ENCODE results near the gene CARD9. TPM values are rescaled to one million over a fixed set of nuclear protein-coding genes. Genes with fewer than 3 reads are reported as not detected.

CARD9 gene
- total RNA-seq, 2 experiments from 2014 or later: 0.92 to 1.7 TPM

- no peak for DNase-seq (ENCODE audit: low spot score)
- intact Hi-C loops (cut with micrococcal nuclease; ENCODE audit: unreplicated experiment): no loop called here
- POLR2A ChIA-PET: no interaction called here
- Histone ChIP-seq H3K36me3 (ENCODE audit: insufficient read depth, low read length) (peaks cover 73% of the 10 kb centered on the region), H3K4me1 (ENCODE audit: insufficient read depth, low read length, poor library complexity, severe bottlenecking) (peaks cover 27% of the 10 kb centered on the region), H3K4me2 (ENCODE audit: low read length) (no peak overlapping the region), H3K9me3 (ENCODE audit: low read length) (no peaks in the 10 kb centered on the region), H3K27ac (ENCODE audit: low read depth, low read length, poor library complexity, severe bottlenecking) (no peak overlapping the region), H3K4me3 (ENCODE audit: low read depth, low read length, poor library complexity, severe bottlenecking) (no peak overlapping the region), H3K9me2 (ENCODE audit: insufficient read depth, low read length) (no peaks in the 10 kb centered on the region), H3K79me2 (ENCODE audit: insufficient read depth, low read depth, low read length) (peaks cover 23% of the 10 kb centered on the region), H4K20me1 (ENCODE audit: insufficient read depth, low read length) (peaks cover 10% of the 10 kb centered on the region; the same call in 1 of the 2 replicates), H2AFZ (ENCODE audit: low read length) (no peak overlapping the region)
- no TSS peak for BruUV-seq (replicated peaks)
- CTCF ChIA-PET (ENCODE audit: unreplicated experiment): no interaction called here
- TF ChIP-seq EZH2phosphoT487 (IDR thresholded peaks at IDR 0.05; ENCODE audit: borderline replicate concordance, low read depth, low read length) (no peak), CTCF (conservative IDR thresholded peaks at IDR 0.05; ENCODE audit: low read length) (no peak)
These were observed 30.1 kb upstream of the CARD9 start for GRCh38 chr9:136403538-136403914.

- H3K4me1 ChIP-seq (ENCODE audit: insufficient read depth, low read length, poor library complexity, severe bottlenecking): peaks cover 26% of the 10 kb centered on the region
- H3K79me2 ChIP-seq (ENCODE audit: insufficient read depth, low read depth, low read length): peaks cover 23% of the 10 kb centered on the region
- no peak overlapping the region for H2AFZ ChIP-seq (ENCODE audit: low read length)
- H3K9me2 ChIP-seq (ENCODE audit: insufficient read depth, low read length): no peaks in the 10 kb centered on the region
- POLR2A ChIA-PET: interaction anchor here (1.3 kb wide), 1 partner anchor 9 kb away, joined by 3 read pairs; no protein-coding TSS in a partner anchor
- H3K4me3 ChIP-seq (ENCODE audit: low read depth, low read length, poor library complexity, severe bottlenecking): no peak overlapping the region
- CTCF ChIA-PET (ENCODE audit: unreplicated experiment): no interaction called here
- TF ChIP-seq CTCF (conservative IDR thresholded peaks at IDR 0.05; ENCODE audit: low read length): no peak
- no peak for TF ChIP-seq EZH2phosphoT487 (IDR thresholded peaks at IDR 0.05; ENCODE audit: borderline replicate concordance, low read depth, low read length)
- BruUV-seq (replicated peaks): TSS peak; percentile 59
- H4K20me1 ChIP-seq (ENCODE audit: insufficient read depth, low read length): peaks cover 10% of the 10 kb centered on the region; the same call in 1 of the 2 replicates
- H3K36me3 ChIP-seq (ENCODE audit: insufficient read depth, low read length): peaks cover 73% of the 10 kb centered on the region
- no peak overlapping the region for H3K4me2 ChIP-seq (ENCODE audit: low read length)
- intact Hi-C loops (cut with micrococcal nuclease; ENCODE audit: unreplicated experiment): no loop called here
- H3K9me3 ChIP-seq (ENCODE audit: low read length): no peaks in the 10 kb centered on the region
- no peak for DNase-seq (ENCODE audit: low spot score)
- H3K27ac ChIP-seq (ENCODE audit: low read depth, low read length, poor library complexity, severe bottlenecking): no peak overlapping the region
These were observed 28.6 kb upstream of the CARD9 start for GRCh38 chr9:136402067-136402466.

- Histone ChIP-seq H3K36me3 (ENCODE audit: insufficient read depth, low read length) (peaks cover 73% of the 10 kb centered on the region), H3K4me3 (ENCODE audit: low read depth, low read length, poor library complexity, severe bottlenecking) (no peak overlapping the region), H3K4me2 (ENCODE audit: low read length) (no peak overlapping the region), H3K4me1 (ENCODE audit: insufficient read depth, low read length, poor library complexity, severe bottlenecking) (peaks cover 26% of the 10 kb centered on the region), H4K20me1 (ENCODE audit: insufficient read depth, low read length) (peaks cover 10% of the 10 kb centered on the region; the same call in 1 of the 2 replicates), H3K9me2 (ENCODE audit: insufficient read depth, low read length) (no peaks in the 10 kb centered on the region), H3K27ac (ENCODE audit: low read depth, low read length, poor library complexity, severe bottlenecking) (no peak overlapping the region), H3K9me3 (ENCODE audit: low read length) (no peaks in the 10 kb centered on the region), H3K79me2 (ENCODE audit: insufficient read depth, low read depth, low read length) (peaks cover 23% of the 10 kb centered on the region), H2AFZ (ENCODE audit: low read length) (no peak overlapping the region)
- TF ChIP-seq EZH2phosphoT487 (IDR thresholded peaks at IDR 0.05; ENCODE audit: borderline replicate concordance, low read depth, low read length): no peak
- TF ChIP-seq CTCF (conservative IDR thresholded peaks at IDR 0.05; ENCODE audit: low read length): no peak
- BruUV-seq (replicated peaks): no TSS peak
- CTCF ChIA-PET (ENCODE audit: unreplicated experiment): interaction anchor here (0.7 kb wide), 1 partner anchor 63 kb away, joined by 3 read pairs; no protein-coding TSS in a partner anchor
- POLR2A ChIA-PET: interaction anchor here (1.2 to 1.3 kb wide), 2 partner anchors 8 to 10 kb away, joined by 3 to 4 read pairs; partner anchors contain the start of genes ENTR1 and PMPCA
- intact Hi-C loops (cut with micrococcal nuclease; ENCODE audit: unreplicated experiment): no loop called here
- DNase-seq (ENCODE audit: low spot score): no peak
These were observed 27.9 kb upstream of the CARD9 start for GRCh38 chr9:136401173-136401922.

Measured in OCI-LY7 (cell line).